Epithelial cell of proximal tubule (primary cell): ENCODE results near the gene GGA2. TPM values are rescaled to one million over a fixed set of nuclear protein-coding genes. Genes with fewer than 3 reads are reported as not detected.
"Not testable (repeated sequence)": the region's sequence is repeated elsewhere in the genome, so short reads cannot be mapped to it uniquely, and the experiment has no call there.

Source experiments
- DNase-seq: peaks from one replicate; pipeline ENCODE4 v3.0.0-alpha.2; 2011; ENCODE audit warnings: low read depth
- H3K4me3 ChIP-seq: 2 replicates; pipeline ENCODE4 v1.5.1; 2011; ENCODE audit warnings: low read depth, mild to moderate bottlenecking, low read length
- CTCF ChIP-seq: conservative IDR thresholded peaks from 2 replicates; pipeline ENCODE4 v1.5.1; 2012; ENCODE audit warnings: low read depth, mild to moderate bottlenecking, low read length
- total RNA-seq: library from RNA; depleted of rRNA; stranded (reverse); fragments of >200 nt; gene quantifications from 2 replicates; pipeline ENCODE4 v1.2.3, GENCODE V29; 2015

GGA2 gene
- total RNA-seq, 1 donor from 2014 or later: 30.8 TPM

GRCh38 chr16:23549938-23550337 is 39.6 kb upstream of the GGA2 start:
- H3K4me3 ChIP-seq: no peak overlapping the region
- no peak for TF ChIP-seq CTCF
- no peak for DNase-seq

- no peak for DNase-seq
- H3K4me3 ChIP-seq: no peak overlapping the region
- no peak for TF ChIP-seq CTCF
Measured at GRCh38 chr16:23544436-23544835, 34.1 kb upstream of the GGA2 start.

- H3K4me3 ChIP-seq, DNase-seq: not testable (repeated sequence)
Measured at GRCh38 chr16:23540817-23541178, 30.5 kb upstream of the GGA2 start.

- no peak for DNase-seq
- no peak overlapping the region for H3K4me3 ChIP-seq
- TF ChIP-seq CTCF: no peak
Measured at GRCh38 chr16:23539984-23540816, 29.9 kb upstream of the GGA2 start.

- no peak overlapping the region for H3K4me3 ChIP-seq
- no peak for DNase-seq
- no peak for TF ChIP-seq CTCF
Measured at GRCh38 chr16:23538919-23539278, 28.6 kb upstream of the GGA2 start.

GRCh38 chr16:23537390-23537789 is 27.1 kb upstream of the GGA2 start:
- TF ChIP-seq CTCF: no peak
- no peak overlapping the region for H3K4me3 ChIP-seq
- DNase-seq: no peak

GRCh38 chr16:23535901-23536300 is 25.6 kb upstream of the GGA2 start:
- no peak for DNase-seq
- TF ChIP-seq CTCF: no peak
- H3K4me3 ChIP-seq: no peak overlapping the region
